Measurements from ENCODE around the gene TBX15.
"Not testable (repeated sequence)": the region's sequence is repeated elsewhere in the genome, so short reads cannot be mapped to it uniquely, and the experiment has no call there.

TBX15 gene

DNA sequence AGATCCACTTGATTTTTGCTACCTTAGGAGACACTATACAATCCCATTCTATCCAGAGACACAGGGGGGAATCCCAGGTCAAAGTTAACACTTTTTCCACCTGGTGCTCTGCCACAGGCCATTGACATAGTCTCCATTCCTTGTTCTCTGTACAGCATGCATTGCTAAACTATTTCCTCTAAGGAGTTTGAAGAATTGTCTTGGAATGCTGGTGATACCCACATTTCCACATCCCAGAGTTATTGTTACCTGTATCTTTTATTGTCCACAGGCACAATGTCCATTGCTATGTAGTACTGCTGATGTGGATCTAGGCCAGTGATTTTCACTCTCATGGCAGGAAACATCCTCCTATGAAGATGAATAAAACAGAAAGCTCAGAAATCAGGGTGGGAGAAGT is 61.9 kb downstream of the TBX15 start:
- DNase-seq (no peak), ATAC-seq (no peak)

GRCh38 chr1:118925651-118926050 is 62.5 kb downstream of the TBX15 start:
- ATAC-seq (no peak), DNase-seq (no peak)

DNA sequence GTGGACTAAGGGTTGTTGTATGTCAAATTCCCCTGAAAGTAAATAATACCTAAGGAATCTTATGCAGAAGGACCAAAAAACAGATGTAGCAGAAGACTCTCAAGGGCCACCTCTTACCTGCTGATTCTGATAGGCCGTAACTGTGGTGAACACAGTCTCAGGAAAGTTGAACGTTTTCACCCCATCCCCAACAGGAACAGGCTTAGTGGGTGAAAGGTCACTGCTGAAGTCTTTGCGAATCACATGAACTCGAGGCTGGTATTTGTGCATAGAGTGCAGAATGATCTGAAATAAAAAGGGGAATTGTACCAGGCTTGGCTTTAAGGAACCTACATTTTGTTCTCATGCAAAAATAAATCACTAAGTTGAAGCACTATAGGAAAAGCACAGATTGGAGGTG is 64.8 kb downstream of the TBX15 start:
- ATAC-seq, result no peak

DNA sequence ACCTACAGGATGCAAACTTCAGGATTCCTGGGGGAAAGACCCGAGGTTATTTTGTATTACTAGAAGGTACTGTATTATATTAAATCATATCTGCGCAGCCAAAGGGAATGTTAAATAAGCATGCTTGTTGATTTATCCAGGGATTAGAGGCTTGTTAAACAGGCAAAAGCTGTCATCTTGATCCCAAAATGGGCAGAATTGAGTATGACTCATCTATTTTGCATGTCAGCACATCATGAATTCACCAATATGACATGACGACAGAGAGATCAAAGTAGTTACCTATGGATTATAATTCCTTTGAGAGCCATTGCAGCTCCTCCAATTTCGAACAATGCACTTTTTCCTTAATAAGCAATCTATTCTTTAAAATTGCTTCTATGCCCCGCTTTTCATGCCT is 66.1 kb downstream of the TBX15 start:
- ATAC-seq (no peak), DNase-seq (no peak)

More for the DNA sequence above, 64.8 kb downstream of the TBX15 start:
- no peak for DNase-seq

DNA sequence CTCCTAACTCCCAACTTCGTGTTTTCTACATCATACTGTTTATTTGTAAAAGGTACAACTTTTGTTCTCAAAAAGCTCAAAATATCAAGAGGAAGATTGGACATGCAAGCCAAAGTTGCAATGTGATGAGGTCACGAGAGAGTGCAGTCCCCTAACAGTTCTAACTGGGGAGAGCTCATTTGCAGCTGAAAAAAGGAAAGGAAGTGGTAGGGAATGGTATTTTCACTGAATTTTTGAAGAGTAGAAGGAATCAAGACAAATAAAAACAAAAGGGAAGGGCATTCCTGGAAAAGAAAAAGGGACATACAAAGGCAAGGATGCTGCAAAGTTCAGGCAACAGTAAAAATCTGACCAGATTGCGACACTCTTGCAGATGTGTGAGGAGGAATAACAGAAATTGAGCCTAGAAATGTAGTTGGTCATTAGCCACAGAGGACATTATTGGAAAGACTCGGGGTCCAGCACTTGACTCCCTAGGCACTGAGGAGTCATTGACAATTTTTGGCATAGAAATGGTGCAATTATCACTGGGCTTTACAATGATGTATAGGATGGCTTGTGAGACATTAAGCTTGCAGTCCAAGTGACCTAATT is 67.9 kb downstream of the TBX15 start:
- ATAC-seq (no peak), DNase-seq (no peak)

GRCh38 chr1:118918940-118919259 is 69.2 kb downstream of the TBX15 start:
- no peak for DNase-seq
- no peak for ATAC-seq

DNA sequence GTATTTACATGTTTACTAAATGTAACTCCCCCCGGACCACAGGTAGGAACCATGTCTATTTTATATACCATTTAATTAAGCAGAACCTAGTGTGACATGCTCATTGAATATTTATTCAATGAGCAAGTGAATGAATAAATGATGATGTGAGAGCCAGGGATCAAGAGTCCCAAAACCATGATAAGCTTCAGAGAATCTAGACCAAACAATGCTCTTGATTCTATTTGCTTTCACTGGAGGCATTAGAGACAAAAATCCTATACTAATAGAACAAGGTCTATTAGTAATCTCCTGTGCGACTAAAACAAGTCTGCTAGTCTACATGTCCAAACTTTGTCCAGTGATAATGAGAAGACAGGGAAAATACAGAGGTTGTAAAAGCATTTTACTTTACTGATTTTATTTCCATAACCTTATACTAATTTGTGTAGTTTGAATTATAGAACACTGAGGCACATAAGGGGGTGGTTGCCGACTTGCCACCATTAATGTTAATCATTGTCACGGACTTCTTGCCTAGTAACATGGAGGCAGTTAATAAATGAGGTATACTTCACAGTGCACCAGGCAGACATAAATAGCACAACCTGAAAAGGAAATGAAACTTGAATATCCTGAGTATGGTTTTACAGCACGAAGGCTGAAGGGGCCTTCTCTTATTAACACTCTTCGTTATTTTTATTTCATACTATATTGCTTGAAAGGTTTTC is 69.8 kb downstream of the TBX15 start:
- ATAC-seq (no peak), DNase-seq (no peak)

- DNase-seq, ATAC-seq: not testable (repeated sequence)
These were observed 71.8 kb downstream of the TBX15 start for GRCh38 chr1:118916346-118916745.

- ATAC-seq, result no peak
These were observed 73.6 kb downstream of the TBX15 start for GRCh38 chr1:118914379-118915161.

DNA sequence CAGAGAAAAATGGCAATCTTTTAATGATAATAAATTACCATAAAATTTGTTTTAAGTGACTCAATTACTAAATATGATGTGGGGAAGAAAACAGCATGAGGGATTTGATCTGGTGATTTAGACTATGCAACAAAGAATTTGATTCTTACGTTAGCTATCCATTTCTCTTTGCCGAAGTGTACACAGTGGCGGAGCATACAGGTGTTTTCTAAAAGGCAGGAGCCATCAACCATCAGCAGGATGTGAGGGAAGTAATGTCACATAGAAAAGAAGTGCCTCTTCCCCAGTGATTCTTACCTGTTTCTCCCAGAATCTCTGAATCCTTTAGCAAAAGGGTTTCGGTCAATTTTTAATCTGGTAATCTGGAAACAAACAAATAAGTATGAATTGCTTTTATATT is 74.3 kb downstream of the TBX15 start:
- ATAC-seq (no peak), DNase-seq (no peak)

More at GRCh38 chr1:118914379-118915161, 73.6 kb downstream of the TBX15 start:
- DNase-seq, result no peak

DNA sequence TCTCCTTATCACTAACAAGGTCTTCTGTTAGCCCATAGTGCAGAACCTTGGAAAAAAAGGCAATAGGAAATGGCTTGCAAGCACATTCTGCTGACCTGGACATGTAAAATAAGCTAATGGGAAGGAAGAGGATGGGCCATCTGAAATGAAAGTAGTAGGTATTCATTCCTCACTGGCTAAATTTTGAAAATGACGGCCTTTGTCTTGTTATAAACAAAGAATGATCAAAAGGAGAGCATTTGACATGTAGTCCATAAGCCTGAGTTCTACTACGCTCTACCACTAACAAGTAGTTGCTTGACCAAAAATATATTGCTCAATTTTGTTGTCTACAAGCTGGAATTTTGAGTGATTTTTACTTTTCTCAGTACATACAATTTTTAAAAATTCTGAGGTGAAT is 75.6 kb downstream of the TBX15 start:
- DNase-seq, result no peak
- no peak for ATAC-seq

- DNase-seq (no peak), ATAC-seq (no peak)
These were observed 76.6 kb downstream of the TBX15 start for GRCh38 chr1:118911571-118911970.

GRCh38 chr1:118907466-118907865 is 80.7 kb downstream of the TBX15 start:
- ATAC-seq (no peak), DNase-seq (no peak)

- DNase-seq (no peak), ATAC-seq (no peak)
These were observed 82.5 kb downstream of the TBX15 start for GRCh38 chr1:118905671-118906070.

- ATAC-seq, result no peak
- DNase-seq, result no peak
These were observed 82.9 kb downstream of the TBX15 start for GRCh38 chr1:118905196-118905595.

DNA sequence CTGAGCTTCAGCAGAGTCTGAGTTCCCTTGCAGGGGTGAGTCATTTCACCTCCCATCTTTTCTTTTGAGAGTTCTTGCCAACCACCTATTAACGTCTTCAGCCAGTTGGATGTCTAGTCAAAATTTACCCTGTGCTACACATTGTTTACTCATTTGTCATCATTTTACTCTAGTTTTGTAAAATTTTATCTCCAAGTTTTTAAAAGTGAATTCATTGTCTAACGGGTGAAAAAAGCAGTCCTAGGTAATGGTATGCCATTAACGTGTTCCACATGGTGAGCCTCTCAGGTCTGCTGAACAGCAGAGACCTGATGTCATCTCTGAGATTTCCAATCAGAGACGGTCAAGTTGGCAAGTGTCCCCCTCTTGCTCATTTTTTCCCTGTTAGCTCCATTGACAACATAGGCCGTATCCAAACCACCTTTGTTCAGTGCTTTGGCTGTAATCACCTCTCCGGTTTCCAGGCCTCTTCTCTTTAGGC is 85.4 kb downstream of the TBX15 start:
- no peak for ATAC-seq
- DNase-seq, result no peak

DNA sequence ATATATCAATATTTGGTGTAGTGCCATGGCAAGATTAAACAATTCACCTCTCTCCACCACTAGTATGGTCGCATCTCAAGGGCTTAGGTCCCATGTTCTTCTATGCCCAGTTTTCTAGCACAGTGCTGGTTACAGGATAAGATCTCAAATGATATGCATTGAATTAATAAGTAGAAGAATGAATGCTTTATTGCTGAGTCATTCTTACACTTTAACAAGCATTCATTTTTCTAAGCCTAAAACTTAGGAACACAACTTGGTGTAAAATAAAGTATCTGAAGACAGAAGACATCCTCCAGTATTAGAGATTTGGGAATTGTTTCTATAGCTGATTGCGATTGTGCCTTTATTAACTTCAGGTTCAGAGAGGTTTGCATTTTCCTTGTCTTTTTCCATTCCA is 85.8 kb downstream of the TBX15 start:
- no peak for ATAC-seq
- no peak for DNase-seq

DNA sequence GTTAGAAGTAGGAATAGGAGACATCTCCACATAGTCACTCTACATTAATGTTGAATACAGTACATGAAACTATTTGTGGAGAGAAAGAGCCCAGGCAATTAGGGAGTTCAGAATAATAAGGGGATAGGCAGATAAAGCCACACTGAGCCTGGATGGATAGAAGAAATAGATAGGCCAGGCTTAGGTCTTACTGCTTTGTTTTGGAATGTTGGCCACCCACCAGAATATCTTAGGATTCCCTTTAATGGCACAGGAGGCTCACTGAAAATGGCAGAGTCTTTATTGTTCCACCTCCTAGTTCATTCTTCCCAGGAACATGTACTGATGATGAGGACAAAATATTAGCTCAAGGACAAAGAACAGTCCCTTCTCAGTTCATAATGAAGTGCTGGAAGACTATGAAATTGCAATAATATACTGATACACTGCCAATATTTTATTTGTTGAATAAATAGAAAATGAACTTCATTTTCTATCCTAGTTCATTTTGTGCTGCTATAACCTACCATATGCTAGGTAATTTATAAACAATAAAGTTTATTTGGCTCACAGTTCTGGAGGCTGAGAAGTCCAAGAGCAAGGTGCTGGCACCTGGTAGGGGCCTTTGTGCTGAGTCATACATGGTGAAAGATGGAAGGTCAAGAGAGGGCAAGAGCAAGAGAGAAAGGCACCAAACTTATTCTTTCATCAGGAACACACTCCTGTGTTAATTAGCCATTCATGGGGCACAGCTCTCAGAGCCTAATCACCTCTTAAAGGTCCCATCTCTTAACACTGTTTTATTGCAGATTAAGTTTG is 87.3 kb downstream of the TBX15 start:
- DNase-seq, result no peak
- ATAC-seq, result no peak

DNA sequence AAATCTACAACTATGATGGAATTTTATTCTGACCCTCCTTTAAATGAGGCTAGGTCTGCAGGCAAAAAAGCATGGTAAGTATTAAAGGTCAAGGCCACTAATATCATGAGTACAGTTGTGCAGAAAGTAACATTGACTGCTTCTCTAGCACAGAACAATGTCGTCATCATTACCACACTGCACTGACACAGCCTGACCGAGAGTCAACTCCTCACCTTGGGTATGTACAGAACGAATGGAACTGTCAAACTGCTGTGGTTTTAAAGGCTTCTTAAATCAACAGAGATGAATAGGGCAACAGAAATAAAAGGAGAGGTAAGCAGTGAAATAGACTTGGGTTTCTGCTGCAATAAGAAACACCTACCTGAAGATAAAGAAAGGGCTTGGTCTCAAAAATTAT is 88.8 kb downstream of the TBX15 start:
- DNase-seq (no peak), ATAC-seq (no peak)

- DNase-seq (no peak), ATAC-seq (no peak)
These were observed 89.4 kb downstream of the TBX15 start for GRCh38 chr1:118898712-118899111.

- DNase-seq (no peak), ATAC-seq (no peak)
These were observed 91.7 kb downstream of the TBX15 start for GRCh38 chr1:118896416-118896815.

DNA sequence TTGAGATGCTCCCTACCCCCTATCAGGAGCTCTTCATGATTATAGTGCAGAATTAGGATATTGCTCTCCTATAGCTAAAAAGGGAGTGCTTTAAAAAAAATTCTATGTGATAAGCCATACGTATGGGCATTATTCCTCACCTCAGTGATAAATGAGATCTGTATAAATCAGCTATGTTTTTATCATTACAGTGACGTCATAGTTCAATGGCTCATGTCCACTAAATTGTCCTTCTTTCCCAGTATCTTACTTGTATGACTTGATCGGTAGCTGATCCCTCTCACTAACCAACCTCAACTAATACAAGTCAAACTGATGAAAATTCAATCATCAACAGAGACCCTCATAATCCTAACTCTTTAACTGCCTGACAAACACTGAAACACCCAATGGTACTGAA is 93.3 kb downstream of the TBX15 start:
- DNase-seq (no peak), ATAC-seq (no peak)
